M059J (cell line): ENCODE results near the gene DNAJB12. TPM values are rescaled to one million over a fixed set of nuclear protein-coding genes. Genes with fewer than 3 reads are reported as not detected.
"Not testable (repeated sequence)": the region's sequence is repeated elsewhere in the genome, so short reads cannot be mapped to it uniquely, and the experiment has no call there.

ENCODE experiments used
- DNase-seq: peaks from one replicate; pipeline ENCODE4 v3.0.0-alpha.2; 2012; ENCODE audit warnings: low read depth
- total RNA-seq: library from RNA; depleted of rRNA; stranded (reverse); fragments of >200 nt; shearing (Covaris generic); gene quantifications from 2 replicates; pipeline ENCODE4 v1.2.3, GENCODE V29; 2014

The DNAJB12 gene
- total RNA-seq, 1 experiment from 2014 or later, result 31.5 TPM

- no peak for DNase-seq
Measured at GRCh38 chr10:72316748-72317435, 37.8 kb downstream of the DNAJB12 start.

- DNase-seq, result no peak
Measured at GRCh38 chr10:72316386-72316700, 38.4 kb downstream of the DNAJB12 start.

- peak; percentile 93 for DNase-seq
Measured at GRCh38 chr10:72315611-72316385, 38.9 kb downstream of the DNAJB12 start.

- no peak for DNase-seq
Measured at GRCh38 chr10:72315054-72315453, 39.7 kb downstream of the DNAJB12 start.

GRCh38 chr10:72314263-72314662 is 40.5 kb downstream of the DNAJB12 start:
- DNase-seq, result no peak

- no peak for DNase-seq
Measured at GRCh38 chr10:72312865-72313391, 41.8 kb downstream of the DNAJB12 start.

GRCh38 chr10:72311667-72312066 is 43.1 kb downstream of the DNAJB12 start:
- DNase-seq, result no peak

- no peak for DNase-seq
Measured at GRCh38 chr10:72310636-72311035, 44.1 kb downstream of the DNAJB12 start.

GRCh38 chr10:72310241-72310633 is 44.5 kb downstream of the DNAJB12 start:
- peak; percentile 49 for DNase-seq

- no peak for DNase-seq
Measured at GRCh38 chr10:72309290-72310240, 45.2 kb downstream of the DNAJB12 start.

- peak; percentile 85 for DNase-seq
Measured at GRCh38 chr10:72308320-72308987, 46.3 kb downstream of the DNAJB12 start.

- not testable (repeated sequence) for DNase-seq
Measured at GRCh38 chr10:72307711-72308110, 47.0 kb downstream of the DNAJB12 start.

- no peak for DNase-seq
Measured at GRCh38 chr10:72306215-72306760, 48.4 kb downstream of the DNAJB12 start.

GRCh38 chr10:72303424-72304128 is 51.1 kb downstream of the DNAJB12 start:
- no peak for DNase-seq

- DNase-seq, result no peak
Measured at GRCh38 chr10:72298592-72299519, 55.9 kb downstream of the DNAJB12 start.

- DNase-seq, result peak; percentile 97
Measured at GRCh38 chr10:72297805-72298591, 56.7 kb downstream of the DNAJB12 start.

- peak; percentile 83 for DNase-seq
Measured at GRCh38 chr10:72297281-72297804, 57.4 kb downstream of the DNAJB12 start.

- not testable (repeated sequence) for DNase-seq
Measured at GRCh38 chr10:72296829-72297280, 57.9 kb downstream of the DNAJB12 start.
